Measurements from ENCODE around the gene FARP2.

DNA sequence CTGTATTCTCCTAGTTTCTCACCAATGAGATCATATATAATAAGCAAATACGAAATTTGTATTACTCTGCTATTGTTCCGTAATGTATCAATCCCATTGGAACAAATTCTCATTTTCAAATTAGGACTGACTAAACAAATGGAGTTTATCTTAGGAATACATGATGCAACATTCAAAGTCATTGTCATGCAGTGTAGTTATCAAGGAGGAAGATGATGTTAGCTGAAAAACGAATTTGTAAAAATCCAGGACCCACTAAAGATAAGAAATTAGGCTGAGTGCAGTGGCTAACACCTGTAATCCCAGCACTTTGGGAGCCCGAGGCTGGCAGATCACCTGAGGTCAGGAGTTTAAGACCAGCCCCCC lies 25.5 kb upstream of the FARP2 start:
- TF ChIP-seq CTCF (IDR thresholded peaks at IDR 0.05; ENCODE audit: low read depth, low read length) (no peak), EZH2phosphoT487 (IDR thresholded peaks at IDR 0.05; ENCODE audit: low read depth) (no peak)
